A549 treated with ZK216348 at 1 μM for 4 hours (cell line): ENCODE data around the gene ATRIP. TPM values are rescaled to one million over a fixed set of nuclear protein-coding genes. Genes with fewer than 3 reads are reported as not detected.

ENCODE experiments used
- total RNA-seq: library from RNA; stranded (reverse); fragments of 200-300 nt; extraction: Qiagen RNA extraction; gene quantifications from 5 replicates; pipeline ENCODE4 v1.2.3, GENCODE V29; 2022; ENCODE audit warnings: low read depth

The ATRIP gene
- 6.9 to 9.8 TPM (median 8.7 TPM) in 5 replicates for total RNA-seq

GRCh38 chr3:48446425-48447193, at the start of gene ATRIP:
ATRIP (plus strand) TSS chr3:48446737; CDS start chr3:48446846, 109 bp downstream.

GRCh38 chr3:48429960-48430707, 16.4 kb upstream of the ATRIP start, which contains the start of gene PLXNB1:
PLXNB1 (minus strand) TSS chr3:48430086; CDS start chr3:48424611, 5,475 bp downstream.

GRCh38 chr3:48439820-48440589, 6.5 kb upstream of the ATRIP start, which contains the start of the genes CCDC51 and TMA7:
CCDC51 (minus strand) TSS chr3:48440119; CDS start chr3:48435128, 4,991 bp downstream.
TMA7 (plus strand) TSS chr3:48440257; CDS start chr3:48440297, 40 bp downstream.

GRCh38 chr3:48504051-48504946, 57.8 kb downstream of the ATRIP start, which contains the start of gene SHISA5:
SHISA5 (minus strand) TSS chr3:48504174; CDS start chr3:48504094, 80 bp downstream.

Other genes with a start within 250 kb of the ATRIP start
- gene CAMP, start 223.2 kb upstream of the ATRIP start, total RNA-seq, result not detected in 5 replicates
- gene ZNF589, start 205.6 kb upstream of the ATRIP start, total RNA-seq, result 2.3 to 3.2 TPM (median 2.7 TPM) in 5 replicates
- gene NME6, start 145.4 kb upstream of the ATRIP start, total RNA-seq, result 21.5 to 26.8 TPM (median 24.5 TPM) in 5 replicates
- gene SPINK8, start 113.1 kb upstream of the ATRIP start, total RNA-seq, result not detected in 5 replicates
- not detected in 5 replicates for gene FBXW12, start 74.5 kb upstream of the ATRIP start, total RNA-seq
- gene PLXNB1, start 16.7 kb upstream of the ATRIP start, total RNA-seq, result 9.6 to 20.7 TPM (median 15.1 TPM) in 5 replicates
- 20.8 to 29.7 TPM (median 26.2 TPM) in 5 replicates for gene CCDC51, start 6.6 kb upstream of the ATRIP start, total RNA-seq
- 270 to 585 TPM (median 291 TPM) in 5 replicates for gene TMA7, start 6.5 kb upstream of the ATRIP start, total RNA-seq
- gene SHISA5, start 57.4 kb downstream of the ATRIP start, total RNA-seq, result 83.6 to 137 TPM (median 127 TPM) in 5 replicates
- gene PFKFB4, start 110.1 kb downstream of the ATRIP start, total RNA-seq, result 10.8 to 18.0 TPM (median 13.9 TPM) in 5 replicates
- 4.6 to 11.7 TPM (median 8.9 TPM) in 5 replicates for gene UCN2, start 117.0 kb downstream of the ATRIP start, total RNA-seq
- 93.6 to 227 TPM (median 182 TPM) in 5 replicates for gene COL7A1, start 148.6 kb downstream of the ATRIP start, total RNA-seq
- 154 to 191 TPM (median 182 TPM) in 5 replicates for gene UQCRC1, start 162.9 kb downstream of the ATRIP start, total RNA-seq
- gene TMEM89, start 175.0 kb downstream of the ATRIP start, total RNA-seq, result not detected in 5 replicates
- gene SLC26A6, start 188.7 kb downstream of the ATRIP start, total RNA-seq, result 14.6 to 23.6 TPM (median 19.8 TPM) in 5 replicates
- gene CELSR3, start 216.1 kb downstream of the ATRIP start, total RNA-seq, result 2.5 to 5.7 TPM (median 5.1 TPM) in 5 replicates
- gene NCKIPSD, start 239.2 kb downstream of the ATRIP start, total RNA-seq, result 4.9 to 11.4 TPM (median 9.2 TPM) in 5 replicates